HepG2 (cell line): ENCODE data around the gene PRR23E. TPM values are rescaled to one million over a fixed set of nuclear protein-coding genes. Genes with fewer than 3 reads are reported as not detected.

Source experiments
- ATAC-seq: fragments of 200-7000 bp; cut with Tn5 transposase; 3 replicates; pipeline ENCODE4 v1.9.1; 2020; ENCODE audit warnings: mild to moderate bottlenecking, moderate library complexity
- Bru-seq: library from RNA; stranded (reverse); fragments of 400-500 nt; gene quantifications from one replicate; lab custom pipeline; 2021; lab: Mats Ljungman, UMichigan
- BruChase-seq, 2 experiments: library from RNA; stranded (reverse); fragments of 400-500 nt; gene quantifications; one replicate each; lab custom pipeline; 2021; lab: Mats Ljungman, UMichigan
- BruUV-seq: library from RNA; stranded (reverse); fragments of 400-500 nt; replicated peaks from 2 replicates; lab custom pipeline; 2021; lab: Mats Ljungman, UMichigan
- CTCF ChIA-PET: fragments of 300-600 bp; formaldehyde crosslinking; extraction: SDS; loops from one replicate; lab custom pipeline; 2021; ENCODE audit warnings: low total read pairs, inconsistent platforms, low intra/inter-chr PET ratio; lab: Yijun Ruan, JAX
- POLR2A ChIA-PET: fragments of 350-600 bp; sonication (Branson Sonifier 250); formaldehyde crosslinking; loops from one replicate; lab custom pipeline; 2020; ENCODE audit warnings: antibody characterized with exemption, inconsistent platforms; lab: Yijun Ruan, JAX
- DNase-seq: peaks from one replicate; pipeline ENCODE4 v3.0.0-alpha.2; 2015; ENCODE audit warnings: low spot score
- FAIRE-seq: peaks from 3 replicates; lab custom pipeline; 2011; peaks lifted over from hg19 to GRCh38; lab: Jason Lieb, UNC
- H2AFZ ChIP-seq: one replicate; pipeline ENCODE4 v1.6.1; 2011; ENCODE audit warnings: low read length, inconsistent platforms
- H3K27ac ChIP-seq: fragments of 300-600 bp; 3 replicates; pipeline ENCODE4 v1.8.0; 2011; ENCODE audit warnings: mixed run types, mild to moderate bottlenecking, mixed read lengths, low read length, inconsistent platforms; ENCODE audit not compliant: insufficient read depth; ENCODE audit errors: extremely low read length
- H3K27me3 ChIP-seq, 2 experiments: fragments of 200-600 bp in 1 of 2; 2 replicates in 1 of 2; 3 replicates in 1 of 2; pipeline versions ENCODE4 v1.6.0 to v1.8.0; 2011; ENCODE audit warnings: low read length in 2 of 2, mild to moderate bottlenecking in 2 of 2, moderate library complexity in 2 of 2, inconsistent platforms in 1 of 2; ENCODE audit not compliant: insufficient read depth in 2 of 2, control insufficient read depth in 1 of 2
- H3K36me3 ChIP-seq, 2 experiments: fragments of 200-600 bp in 1 of 2; replicated peaks in 1 of 2; 2 replicates in 1 of 2; 3 replicates in 1 of 2; pipeline versions ENCODE4 v1.5.1 to v1.8.0; 2011; ENCODE audit warnings: low read length in 2 of 2, inconsistent platforms in 1 of 2; ENCODE audit not compliant: insufficient read depth in 2 of 2, control insufficient read depth in 1 of 2
- H3K4me1 ChIP-seq: 2 replicates; pipeline ENCODE4 v1.5.1; 2012; ENCODE audit warnings: low read length, inconsistent platforms; ENCODE audit not compliant: insufficient read depth
- H3K4me2 ChIP-seq: 2 replicates; pipeline ENCODE4 v1.6.0; 2011; ENCODE audit warnings: low read depth, low read length, inconsistent platforms
- H3K4me3 ChIP-seq, 3 experiments: fragments of 200-600 bp in 1 of 3; sonication (generic), shearing (Covaris generic) in 1 of 3; replicated peaks in 1 of 3; 2 replicates each; pipeline ENCODE4 v1.5.1; 2011 to 2016; ENCODE audit warnings: low read length in 3 of 3, inconsistent platforms in 2 of 3, low read depth in 2 of 3, mild to moderate bottlenecking in 2 of 3, control low read depth in 1 of 3, mixed read lengths in 1 of 3; ENCODE audit not compliant: insufficient read depth in 1 of 3
- H3K79me2 ChIP-seq: one replicate; pipeline ENCODE4 v1.6.1; 2011; ENCODE audit warnings: low read length, inconsistent platforms; ENCODE audit not compliant: insufficient read depth
- H3K9ac ChIP-seq: 2 replicates; pipeline ENCODE4 v1.6.0; 2011; ENCODE audit warnings: mild to moderate bottlenecking, low read depth, low read length, inconsistent platforms; ENCODE audit not compliant: insufficient read depth
- H3K9me3 ChIP-seq: 2 replicates; pipeline ENCODE4 v1.5.1; 2012; ENCODE audit warnings: mild to moderate bottlenecking, low read length
- H4K20me1 ChIP-seq: 2 replicates; pipeline ENCODE4 v1.6.0; 2011; ENCODE audit warnings: inconsistent platforms, mild to moderate bottlenecking, low read length, moderate library complexity; ENCODE audit not compliant: insufficient read depth
- E2F5 ChIP-seq: sonication (generic); formaldehyde crosslinking; conservative IDR thresholded peaks from 2 replicates; pipeline ENCODE4 v1.4.0; 2020; ENCODE audit warnings: missing genetic modification reagents
- HNF1A ChIP-seq, 2 experiments: sonication (generic) in 1 of 2; formaldehyde crosslinking in 1 of 2; IDR thresholded peaks; 2 replicates each; pipeline versions ENCODE4 v1.4.0 to v1.6.1; 2016 to 2020; ENCODE audit warnings: borderline replicate concordance in 1 of 2, low read depth in 1 of 2, mild to moderate bottlenecking in 1 of 2, missing genetic modification reagents in 1 of 2
- ZBTB14 ChIP-seq: sonication (generic); formaldehyde crosslinking; IDR thresholded peaks from 2 replicates; pipeline ENCODE4 v1.4.0; 2020; ENCODE audit warnings: missing genetic modification reagents
- ZBTB46 ChIP-seq: sonication (generic); formaldehyde crosslinking; IDR thresholded peaks from 2 replicates; pipeline ENCODE4 v1.4.0; 2020; ENCODE audit warnings: mild to moderate bottlenecking, missing genetic modification reagents, borderline replicate concordance
- ZNF251 ChIP-seq: sonication (generic); formaldehyde crosslinking; IDR thresholded peaks from 2 replicates; pipeline ENCODE4 v1.9.0; 2021; ENCODE audit warnings: mild to moderate bottlenecking, missing genetic modification reagents
- ZNF3 ChIP-seq: IDR thresholded peaks from 2 replicates; pipeline ENCODE4 v1.7.0; 2017; ENCODE audit warnings: inconsistent platforms
- WGBS: methylation state at CpG from one replicate; pipeline ENCODE4 v1.1.6; 2017; ENCODE audit warnings: low lambda C conversion rate; 5-methylcytosine and 5-hydroxymethylcytosine counted together
- in situ Hi-C: cut with HindIII; loops from 2 replicates; pipeline ENCODE4 v1.10.0; 2017; ENCODE audit warnings: low pct_unique_long_range_greater_than_20kb; ENCODE audit not compliant: extremely low pct_ligation_motif_present
- intact Hi-C: fragments of 100-400 bp; cut with micrococcal nuclease; formaldehyde crosslinking; loops from one replicate; pipeline ENCODE4 v1.10.0; 2022; ENCODE audit not compliant: unreplicated experiment
- long read RNA-seq, 2 experiments: library from RNA in 1 of 2; library from polyadenylated mRNA in 1 of 2; stranded (forward) in 1 of 2; unstranded in 1 of 2; transcript quantifications; one replicate each; pipeline ENCODE4 v2.0.0, GENCODE V29; 2019 to 2022
- polyA minus RNA-seq, 3 experiments: library from RNA; depleted of rRNA, polyadenylated mRNA; stranded (reverse); fragments of >200 nt; gene quantifications; 2 replicates each; pipeline ENCODE4 v1.2.3, GENCODE V29; 2011; ENCODE audit warnings: low replicate concordance in 1 of 3
- polyA plus RNA-seq, 8 experiments: library from polyadenylated mRNA; depleted of rRNA in 3 of 8; stranded (reverse) in 7 of 8; unstranded in 1 of 8; fragments of >200 nt; fragmentation: Illumina TruSeq in 4 of 8; extraction: Trizol in 4 of 8; gene quantifications; 2 replicates each; pipeline versions ENCODE4 v1.2.1 to v1.2.3, GENCODE V29; 2011 to 2016; ENCODE audit warnings: low read depth in 4 of 8, missing spikeins in 1 of 8, mixed read lengths in 1 of 8; ENCODE audit not compliant: insufficient read depth in 1 of 8
- total RNA-seq, 5 experiments: library from RNA; depleted of rRNA; stranded (reverse); fragments of >200 nt; fragmentation: Illumina TruSeq; extraction: Trizol; gene quantifications; 2 replicates each; pipeline ENCODE4 v1.2.3, GENCODE V29; 2016; ENCODE audit warnings: low read depth in 1 of 5

Gene PRR23E
- total RNA-seq (2016; rRNA removed; fragmentation: Illumina TruSeq; extraction: Trizol) (not detected in 2 replicates), polyA plus RNA-seq (2011; rRNA removed) (not detected in 2 replicates), polyA minus RNA-seq (2011; rRNA and poly(A)+ RNA removed; ENCODE audit: low replicate concordance) (not detected in 2 replicates), Bru-seq, nascent RNA (not detected), BruChase-seq, experiment 1, labeled RNA remaining after a 6-hour chase (not detected), BruChase-seq, experiment 2, labeled RNA remaining after a 2-hour chase (not detected)
- total RNA-seq (2016; cell fraction: cytosol; rRNA removed; fragmentation: Illumina TruSeq; extraction: Trizol; ENCODE audit: low read depth): not detected in 2 replicates
- not detected in 2 replicates for total RNA-seq (2016; cell fraction: insoluble cytoplasmic fraction; rRNA removed; fragmentation: Illumina TruSeq; extraction: Trizol)
- not detected in 2 replicates for total RNA-seq (2016; cell fraction: membrane; rRNA removed; fragmentation: Illumina TruSeq; extraction: Trizol)
- total RNA-seq (2016; cell fraction: nucleus; rRNA removed; fragmentation: Illumina TruSeq; extraction: Trizol): not detected in 2 replicates
- not detected in 2 replicates for polyA plus RNA-seq (2011; cell fraction: cytosol; rRNA removed)
- polyA plus RNA-seq (2011; cell fraction: nucleus; rRNA removed): not detected in 2 replicates
- polyA plus RNA-seq (2012): not detected in 2 replicates
- polyA plus RNA-seq (2016; cell fraction: cytosol; fragmentation: Illumina TruSeq; extraction: Trizol; ENCODE audit: low read depth): not detected in 2 replicates
- polyA plus RNA-seq (2016; cell fraction: insoluble cytoplasmic fraction; fragmentation: Illumina TruSeq; extraction: Trizol; ENCODE audit: low read depth): not detected in 2 replicates
- not detected in 2 replicates for polyA plus RNA-seq (2016; cell fraction: membrane; fragmentation: Illumina TruSeq; extraction: Trizol; ENCODE audit: low read depth)
- not detected in 2 replicates for polyA plus RNA-seq (2016; cell fraction: nucleus; fragmentation: Illumina TruSeq; extraction: Trizol; ENCODE audit: insufficient read depth, low read depth)
- polyA minus RNA-seq (2011; cell fraction: cytosol; rRNA and poly(A)+ RNA removed): not detected in 2 replicates
- not detected in 2 replicates for polyA minus RNA-seq (2011; cell fraction: nucleus; rRNA and poly(A)+ RNA removed)
- long read RNA-seq, experiment 1: 0 reads
- long read RNA-seq, experiment 2: 0 reads

GRCh38 chr3:127192576-127193232, at the start of gene PRR23E:
PRR23E (plus strand) TSS chr3:127193131; CDS start chr3:127196686, 3,555 bp downstream.
- H3K79me2 ChIP-seq: no peaks in the 10 kb centered on the region
- no peak for FAIRE-seq
- ATAC-seq: no peak
- no peak for DNase-seq
- ChIA-PET CTCF (no interaction called here), POLR2A (no interaction called here)
- 56% methylated on average over 18 of the region's 31 CpGs for WGBS
- H3K27me3 ChIP-seq: peaks cover 0 to 7% of the 10 kb centered on the region in 2 experiments; a peak in 1 of 5 replicates
- H3K27ac ChIP-seq: no peak within 1 kb of the TSS
- no peak within 1 kb of the TSS for H2AFZ ChIP-seq
- no peaks in the 10 kb centered on the region for H4K20me1 ChIP-seq
- no TSS peak for BruUV-seq
- H3K9ac ChIP-seq: no peak within 1 kb of the TSS
- H3K4me3 ChIP-seq: no peak within 1 kb of the TSS
- no peaks in the 10 kb centered on the region for H3K36me3 ChIP-seq
- peaks cover 18% of the 10 kb centered on the region for H3K9me3 ChIP-seq
- peaks cover 10% of the 10 kb centered on the region for H3K4me1 ChIP-seq
- in situ Hi-C loops: no loop called here
- no peak within 1 kb of the TSS for H3K4me2 ChIP-seq
- intact Hi-C loops: no loop called here
- no peak for TF ChIP-seq E2F5 (CRISPR knock-in tag)
- TF ChIP-seq ZBTB46 (CRISPR knock-in tag): no peak
- TF ChIP-seq ZNF3 (CRISPR knock-in tag): no peak
- TF ChIP-seq HNF1A (IDR thresholded peaks at IDR 0.05; ENCODE audit: low read depth): no peak
- no peak for TF ChIP-seq HNF1A (CRISPR knock-in tag; IDR thresholded peaks at IDR 0.05; ENCODE audit: borderline replicate concordance)
- no peak for TF ChIP-seq ZNF251 (CRISPR knock-in tag)
- TF ChIP-seq ZBTB14 (CRISPR knock-in tag): no peak
